Progenitor cell of endocrine pancreas (in vitro differentiated cells): Measurements from ENCODE around the gene PIM1. TPM values are rescaled to one million over a fixed set of nuclear protein-coding genes. Genes with fewer than 3 reads are reported as not detected.
"Not testable (repeated sequence)": the region's sequence is repeated elsewhere in the genome, so short reads cannot be mapped to it uniquely, and the experiment has no call there.

Experiments
- DNase-seq: peaks from one replicate; pipeline ENCODE4 v3.0.0; 2021; ENCODE audit warnings: low spot score; ENCODE audit not compliant: unreplicated experiment
- H3K27ac Mint-ChIP-seq: 2 replicates; pipeline ENCODE4 v1.8.0; 2021; ENCODE audit warnings: mild to moderate bottlenecking, moderate library complexity, mixed read lengths
- H3K27me3 Mint-ChIP-seq: 2 replicates; pipeline ENCODE4 v1.8.0; 2021; ENCODE audit warnings: mixed read lengths
- H3K36me3 Mint-ChIP-seq: 2 replicates; pipeline ENCODE4 v1.8.0; 2022; ENCODE audit warnings: mixed read lengths; ENCODE audit not compliant: insufficient read depth
- H3K4me1 Mint-ChIP-seq: 2 replicates; pipeline ENCODE4 v1.8.0; 2021; ENCODE audit warnings: low read depth, mixed read lengths
- H3K4me3 Mint-ChIP-seq: 2 replicates; pipeline ENCODE4 v1.8.0; 2021; ENCODE audit warnings: low read depth, mild to moderate bottlenecking, moderate library complexity, mixed read lengths
- H3K9me3 Mint-ChIP-seq: 2 replicates; pipeline ENCODE4 v1.8.0; 2021; ENCODE audit warnings: low read depth, mixed read lengths
- total RNA-seq: library from RNA; stranded (reverse); gene quantifications from 2 replicates; pipeline ENCODE4 v1.2.1, GENCODE V29; 2021
- TF ChIP-seq, protein P1 (sequence below): fragments of 200-600 bp; sonication (generic); IDR thresholded peaks from one replicate; pipeline ENCODE4 v1.5.0; 2021; ENCODE audit warnings: antibody characterized with exemption, mild to moderate bottlenecking; ENCODE audit not compliant: unreplicated experiment

The PIM1 gene
- total RNA-seq, 1 donor from 2014 or later, result 19.7 TPM

DNA sequence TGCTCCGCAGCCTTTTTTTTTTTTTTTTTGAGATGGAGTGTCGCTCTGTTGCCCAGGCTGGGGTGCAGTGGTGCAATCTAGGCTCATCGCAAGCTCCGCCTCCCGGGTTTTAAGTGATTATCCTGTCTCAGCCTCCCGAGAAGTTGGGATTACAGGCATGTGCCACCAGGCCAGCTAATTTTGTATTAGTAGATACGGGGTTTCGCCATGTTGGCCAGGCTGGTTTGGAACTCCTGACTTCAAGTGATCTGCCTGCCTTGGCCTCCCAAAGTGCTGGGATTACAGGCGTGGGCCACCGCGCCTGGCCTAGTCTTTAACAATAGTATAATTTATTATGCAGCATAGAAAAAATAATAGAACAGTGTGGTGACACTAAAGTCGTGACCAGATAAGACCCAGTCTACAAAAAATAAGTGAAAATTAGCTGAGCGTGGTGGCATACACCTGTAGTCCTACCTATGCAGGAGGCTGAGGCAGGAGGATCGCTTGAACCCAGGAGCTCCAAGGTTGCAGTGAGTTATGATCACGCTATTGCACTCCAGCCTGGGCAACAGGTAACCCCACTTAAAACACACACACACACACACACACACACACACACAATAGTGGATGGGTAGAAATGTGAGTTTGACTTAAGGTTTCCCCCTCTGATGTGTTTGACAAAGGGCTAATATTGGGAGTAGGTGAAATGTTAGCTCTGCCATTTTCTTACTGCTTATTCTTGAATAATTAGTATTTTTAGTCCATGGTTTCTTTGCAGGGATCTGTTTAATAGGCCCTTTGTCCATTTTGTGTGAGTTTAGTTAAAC is 6.5 kb downstream of the PIM1 start:
- H3K4me1 Mint-ChIP-seq, result peaks cover 11% of the 10 kb centered on the region
- H3K36me3 Mint-ChIP-seq, result peaks cover 14% of the 10 kb centered on the region
- H3K27ac Mint-ChIP-seq, result no peak overlapping the region
- no peak for DNase-seq
- H3K9me3 Mint-ChIP-seq, result no peaks in the 10 kb centered on the region
- H3K4me3 Mint-ChIP-seq, result no peak overlapping the region
- H3K27me3 Mint-ChIP-seq, result no peaks in the 10 kb centered on the region
- TF ChIP-seq, protein P1, sequence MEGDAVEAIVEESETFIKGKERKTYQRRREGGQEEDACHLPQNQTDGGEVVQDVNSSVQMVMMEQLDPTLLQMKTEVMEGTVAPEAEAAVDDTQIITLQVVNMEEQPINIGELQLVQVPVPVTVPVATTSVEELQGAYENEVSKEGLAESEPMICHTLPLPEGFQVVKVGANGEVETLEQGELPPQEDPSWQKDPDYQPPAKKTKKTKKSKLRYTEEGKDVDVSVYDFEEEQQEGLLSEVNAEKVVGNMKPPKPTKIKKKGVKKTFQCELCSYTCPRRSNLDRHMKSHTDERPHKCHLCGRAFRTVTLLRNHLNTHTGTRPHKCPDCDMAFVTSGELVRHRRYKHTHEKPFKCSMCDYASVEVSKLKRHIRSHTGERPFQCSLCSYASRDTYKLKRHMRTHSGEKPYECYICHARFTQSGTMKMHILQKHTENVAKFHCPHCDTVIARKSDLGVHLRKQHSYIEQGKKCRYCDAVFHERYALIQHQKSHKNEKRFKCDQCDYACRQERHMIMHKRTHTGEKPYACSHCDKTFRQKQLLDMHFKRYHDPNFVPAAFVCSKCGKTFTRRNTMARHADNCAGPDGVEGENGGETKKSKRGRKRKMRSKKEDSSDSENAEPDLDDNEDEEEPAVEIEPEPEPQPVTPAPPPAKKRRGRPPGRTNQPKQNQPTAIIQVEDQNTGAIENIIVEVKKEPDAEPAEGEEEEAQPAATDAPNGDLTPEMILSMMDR, result no peak

DNA sequence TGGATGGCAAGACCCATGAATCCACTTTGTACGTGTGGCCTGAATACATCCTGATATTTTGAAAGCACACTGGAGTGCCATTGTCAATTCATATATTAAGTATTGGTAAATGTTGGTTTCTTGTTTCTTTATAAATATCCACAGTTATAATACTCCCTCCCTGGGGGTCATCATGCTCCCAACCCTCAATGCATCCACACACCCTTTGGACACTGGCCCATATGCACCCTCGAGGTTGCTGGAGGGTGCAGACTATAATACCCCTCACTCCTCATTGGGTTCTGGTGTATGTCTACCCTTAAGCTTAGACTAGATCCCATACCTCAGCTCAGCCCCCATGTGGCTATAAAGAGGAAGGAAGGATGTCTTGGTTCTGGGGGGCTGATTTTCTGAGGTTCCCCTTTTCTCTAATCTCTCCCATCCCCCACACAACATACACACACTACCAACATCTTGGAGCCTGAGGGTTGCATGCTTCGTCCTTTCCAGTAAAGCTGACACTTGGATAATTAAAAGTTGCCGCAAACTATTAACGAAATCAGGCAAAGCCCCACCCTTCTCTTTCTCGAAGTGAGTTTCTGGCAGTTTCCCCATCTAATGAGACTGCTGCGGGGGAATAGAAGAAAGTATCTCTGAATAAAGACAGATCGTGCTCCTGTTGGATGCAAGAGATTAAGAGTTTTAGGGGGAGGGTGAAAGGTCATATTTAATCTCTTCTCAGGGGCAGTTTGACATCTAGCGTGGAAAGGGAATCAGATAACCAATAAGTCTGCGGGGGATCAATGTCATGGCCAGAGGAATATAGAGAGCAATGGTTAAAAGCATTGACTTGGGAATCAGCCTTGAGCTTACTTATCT is 7.4 kb downstream of the PIM1 start:
- peaks cover 14% of the 10 kb centered on the region for H3K36me3 Mint-ChIP-seq
- no peaks in the 10 kb centered on the region for H3K27me3 Mint-ChIP-seq
- H3K9me3 Mint-ChIP-seq, result no peaks in the 10 kb centered on the region
- H3K4me3 Mint-ChIP-seq, result no peak overlapping the region
- DNase-seq, result no peak
- no peak overlapping the region for H3K27ac Mint-ChIP-seq
- H3K4me1 Mint-ChIP-seq, result peaks cover 2% of the 10 kb centered on the region
- TF ChIP-seq, protein P1, result no peak

DNA sequence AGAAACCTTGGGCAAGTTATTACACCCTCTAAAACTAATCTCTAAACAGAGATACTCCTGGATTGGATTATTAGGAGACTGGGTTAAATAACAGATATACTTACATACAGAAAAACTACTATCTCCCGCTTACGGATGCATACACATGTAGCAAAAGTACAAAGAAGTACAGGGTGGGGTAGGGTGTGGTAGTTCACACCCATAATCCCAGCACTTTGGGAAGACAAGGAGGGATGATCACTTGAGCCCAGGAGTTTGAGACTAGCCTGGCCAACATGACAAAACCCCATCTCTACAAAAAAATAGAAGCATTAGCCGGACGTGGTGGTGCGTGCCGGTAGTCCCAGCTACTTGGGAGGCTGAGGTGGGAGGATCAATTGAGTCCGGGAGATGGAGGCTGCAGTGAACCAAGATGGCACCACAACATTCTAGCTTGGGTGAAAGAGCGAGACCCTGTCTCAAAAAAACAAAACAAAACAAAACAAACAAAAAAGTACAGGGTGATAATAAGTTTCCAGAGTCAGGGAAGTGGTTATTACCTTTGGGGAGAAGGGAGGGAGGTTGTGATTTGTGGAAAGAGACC is 8.1 kb downstream of the PIM1 start:
- DNase-seq, result no peak
- H3K36me3 Mint-ChIP-seq, result peaks cover 11% of the 10 kb centered on the region

DNA sequence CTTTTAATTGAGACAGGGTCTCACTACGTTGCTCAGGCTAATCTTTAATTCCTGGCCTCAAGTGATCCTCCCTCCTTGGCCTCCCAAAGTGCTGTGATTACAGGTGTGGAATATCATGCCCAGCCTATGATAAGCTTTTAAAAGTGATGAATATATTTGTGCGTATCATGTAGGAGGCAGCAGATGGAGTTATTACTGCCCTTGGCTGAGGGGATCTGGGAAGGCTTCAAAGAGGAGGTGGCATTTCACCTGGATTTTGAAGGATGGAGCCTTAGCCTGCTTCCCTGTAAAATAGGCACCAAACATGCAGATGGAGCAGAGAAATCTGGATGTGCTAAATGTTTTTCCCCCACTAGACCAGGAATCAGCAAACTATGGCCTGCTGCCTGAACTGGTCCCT is 10.1 kb downstream of the PIM1 start:
- no peaks in the 10 kb centered on the region for H3K4me1 Mint-ChIP-seq
- no peak overlapping the region for H3K27ac Mint-ChIP-seq
- DNase-seq, result no peak
- TF ChIP-seq, protein P1, result no peak
- no peaks in the 10 kb centered on the region for H3K9me3 Mint-ChIP-seq
- no peaks in the 10 kb centered on the region for H3K27me3 Mint-ChIP-seq
- H3K4me3 Mint-ChIP-seq, result no peak overlapping the region
- H3K36me3 Mint-ChIP-seq, result peaks cover under 1% of the 10 kb centered on the region

More for the DNA sequence above, 8.1 kb downstream of the PIM1 start:
- no peaks in the 10 kb centered on the region for H3K27me3 Mint-ChIP-seq
- no peaks in the 10 kb centered on the region for H3K4me1 Mint-ChIP-seq
- H3K27ac Mint-ChIP-seq, result no peak overlapping the region
- TF ChIP-seq, protein P1, result no peak
- no peak overlapping the region for H3K4me3 Mint-ChIP-seq
- no peaks in the 10 kb centered on the region for H3K9me3 Mint-ChIP-seq

DNA sequence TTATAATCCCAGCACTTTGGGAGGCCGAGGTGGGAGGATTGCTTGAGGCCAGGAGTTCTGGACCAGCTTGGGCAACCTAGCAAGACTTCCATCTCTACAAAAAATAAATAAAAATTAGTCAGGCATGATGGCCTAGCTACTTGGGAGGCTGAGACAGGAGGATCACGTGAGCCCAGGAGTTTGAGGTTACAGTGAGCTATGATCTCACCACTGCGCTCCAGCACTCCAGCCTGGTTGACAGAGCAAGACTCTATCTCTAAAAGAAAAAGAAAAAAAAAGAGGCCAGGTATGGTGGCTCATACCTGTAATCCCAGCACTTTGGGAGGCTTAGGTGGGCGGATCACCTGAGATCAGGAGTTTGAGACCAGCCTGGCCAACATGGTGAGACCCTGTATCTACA is 10.7 kb downstream of the PIM1 start:
- H3K9me3 Mint-ChIP-seq, H3K27me3 Mint-ChIP-seq, H3K4me1 Mint-ChIP-seq, H3K4me3 Mint-ChIP-seq, DNase-seq, H3K36me3 Mint-ChIP-seq, H3K27ac Mint-ChIP-seq: not testable (repeated sequence)
